HG03442 (cell line): Measurements from ENCODE around the gene HLA-DQA1.
"Not testable (repeated sequence)": the region's sequence is repeated elsewhere in the genome, so short reads cannot be mapped to it uniquely, and the experiment has no call there.

Experiments
- ATAC-seq: cut with Tn5 transposase; IDR thresholded peaks from one replicate; pipeline ENCODE4 v1.9.1; 2021; ENCODE audit warnings: mild to moderate bottlenecking, moderate library complexity; ENCODE audit not compliant: unreplicated experiment

Gene HLA-DQA1

DNA sequence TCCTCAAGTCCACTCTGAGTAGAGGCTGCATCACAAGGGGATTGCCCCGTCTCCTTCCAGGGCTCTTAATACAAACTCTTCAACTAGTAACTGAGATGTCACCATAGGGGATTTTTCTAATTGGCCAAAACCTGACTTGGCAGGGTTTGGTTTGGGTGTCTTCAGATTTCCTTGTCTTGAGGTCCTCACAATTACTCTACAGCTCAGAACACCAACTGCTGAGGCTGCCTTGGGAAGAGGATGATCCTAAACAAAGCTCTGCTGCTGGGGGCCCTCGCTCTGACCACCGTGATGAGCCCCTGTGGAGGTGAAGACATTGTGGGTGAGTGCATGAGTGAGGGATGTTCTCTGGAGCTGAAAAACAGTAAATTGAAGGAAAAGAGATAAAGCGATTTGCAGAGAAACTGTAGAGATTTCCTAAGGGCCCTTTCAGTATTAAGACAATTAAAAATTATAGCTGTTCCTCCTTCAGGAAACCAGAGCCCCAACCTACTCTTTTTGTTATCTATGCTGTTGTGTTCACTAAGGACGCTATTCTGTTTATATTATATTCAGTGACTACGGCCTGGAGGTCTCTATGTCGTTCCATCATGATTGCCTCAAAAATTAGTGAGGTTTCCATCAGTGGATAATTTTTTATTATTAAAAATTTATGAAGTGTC lies at the start of gene HLA-DQA1:
HLA-DQA1 (plus strand) TSS at position 188 of the 662 bp plus-strand sequence; CDS start at position 241, 53 bp downstream.
- ATAC-seq, result peak; percentile 54

DNA sequence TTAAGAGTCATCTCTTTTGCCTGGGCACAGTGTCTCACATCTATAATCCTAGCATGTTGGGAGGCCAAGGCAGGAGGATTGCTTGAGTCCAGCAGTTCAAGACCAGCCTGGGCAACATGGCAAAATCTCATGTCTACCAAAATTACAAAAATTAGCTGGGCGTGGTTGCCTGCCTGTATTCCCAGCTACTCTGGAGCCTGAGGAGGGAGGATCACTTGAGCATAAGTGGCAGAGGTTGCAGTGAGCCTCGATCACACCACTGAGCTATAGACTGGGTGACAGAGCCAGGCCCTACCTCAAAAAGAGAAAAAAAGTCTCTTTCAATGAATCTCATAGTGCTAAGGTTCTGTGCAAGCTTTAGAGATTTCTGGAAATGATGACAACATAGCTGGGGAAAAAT lies 49.0 kb upstream of the HLA-DQA1 start:
- no peak for ATAC-seq

DNA sequence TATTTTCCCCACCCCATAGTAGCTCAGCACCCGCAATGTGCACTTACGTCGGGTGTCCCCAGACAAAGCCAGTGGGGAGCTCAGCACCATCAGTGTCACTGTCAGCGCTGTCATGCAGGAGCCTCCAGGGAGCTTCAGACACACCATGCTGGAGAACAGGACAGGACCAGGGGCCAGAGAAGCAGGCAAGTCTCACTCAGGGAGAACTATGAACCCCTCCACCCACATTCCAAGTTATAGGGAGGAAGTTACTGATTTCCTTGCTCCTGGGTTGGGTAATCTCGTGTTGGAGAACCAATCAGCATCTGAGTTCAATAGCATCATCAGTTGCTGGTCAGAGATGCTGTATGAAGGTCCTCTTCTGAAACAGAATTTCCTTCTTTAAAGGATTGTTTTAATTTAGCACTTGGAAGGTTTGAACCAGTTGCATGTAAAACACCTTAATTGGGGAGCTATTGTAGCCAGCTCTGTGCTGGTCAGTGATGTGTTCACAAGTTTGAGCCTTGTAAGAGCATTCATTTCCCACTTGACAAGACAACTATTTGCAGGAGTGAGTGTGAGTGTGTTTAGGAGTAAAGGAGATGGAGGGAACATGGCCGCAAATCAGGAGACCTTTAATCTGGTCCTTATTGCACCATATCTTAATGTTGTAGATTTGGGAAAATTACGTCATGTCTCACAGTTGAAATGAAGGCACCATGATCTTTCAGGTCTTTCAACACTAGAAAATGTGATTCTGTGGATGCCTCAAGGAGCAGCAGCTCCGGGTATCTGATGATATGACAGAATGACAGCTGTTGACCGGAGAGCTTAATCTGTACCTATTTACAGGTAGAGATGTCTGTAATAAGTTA lies 47.4 kb upstream of the HLA-DQA1 start, which contains the start of gene HLA-DRB1:
HLA-DRB1 (minus strand) TSS at position 253 of the 854 bp plus-strand sequence; CDS start at position 147, 106 bp downstream.
- ATAC-seq, result peak; percentile 94

DNA sequence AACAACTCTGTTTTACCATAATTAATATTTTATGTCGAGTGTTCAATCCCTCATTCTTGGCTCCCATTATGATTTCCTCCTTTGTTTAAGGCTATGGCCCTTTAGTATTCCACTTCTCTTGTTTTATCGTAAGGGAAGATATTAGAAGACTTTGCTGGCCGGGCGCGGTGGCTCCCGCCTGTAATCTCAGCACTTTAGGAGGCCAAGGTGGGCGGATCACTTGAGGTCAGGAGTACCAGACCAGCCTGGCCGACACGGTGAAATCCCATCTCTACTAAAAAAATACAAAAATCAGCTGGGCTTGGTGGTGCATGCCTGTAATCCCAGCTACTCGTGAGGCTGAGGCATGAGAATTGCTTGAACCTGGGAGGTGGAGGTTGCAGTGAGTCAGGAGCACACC lies 46.5 kb upstream of the HLA-DQA1 start:
- not testable (repeated sequence) for ATAC-seq

DNA sequence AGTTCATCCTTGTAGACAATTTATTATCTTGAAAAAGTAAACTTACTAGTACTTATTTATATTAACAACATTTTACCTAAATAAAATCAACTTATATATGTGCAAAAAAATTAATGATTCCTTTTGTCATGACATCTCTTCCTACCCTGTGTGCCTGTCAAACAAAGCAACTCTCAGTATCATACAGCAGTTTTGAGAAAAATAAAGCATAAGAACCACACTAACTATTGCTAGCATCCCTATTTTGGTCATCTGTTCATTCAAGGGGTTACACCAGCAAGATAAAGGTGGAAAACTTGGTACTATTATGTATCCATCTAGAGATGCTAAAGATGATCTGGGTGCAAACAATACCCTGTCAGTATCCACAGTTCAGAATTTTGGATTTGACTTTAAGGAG lies 40.2 kb upstream of the HLA-DQA1 start:
- ATAC-seq, result no peak

DNA sequence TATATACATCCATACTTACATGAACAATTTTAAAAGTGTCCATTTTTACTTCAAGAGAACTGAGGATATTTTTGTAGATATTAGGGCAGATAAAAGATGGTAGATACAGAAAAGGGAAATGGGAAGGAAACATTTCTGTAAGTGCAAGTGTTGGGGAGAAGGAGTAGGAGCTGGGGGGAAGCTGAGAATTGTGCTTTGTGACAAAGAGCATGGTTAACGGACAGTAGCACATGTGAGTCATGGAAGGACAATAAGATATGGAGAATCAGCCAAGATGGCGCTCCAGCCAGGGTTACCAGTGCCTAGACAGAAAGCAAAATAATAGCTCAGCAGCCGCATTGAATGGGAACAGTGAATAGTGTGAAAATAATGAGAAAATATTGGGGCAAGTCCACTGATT lies 34.8 kb upstream of the HLA-DQA1 start:
- ATAC-seq, result no peak

DNA sequence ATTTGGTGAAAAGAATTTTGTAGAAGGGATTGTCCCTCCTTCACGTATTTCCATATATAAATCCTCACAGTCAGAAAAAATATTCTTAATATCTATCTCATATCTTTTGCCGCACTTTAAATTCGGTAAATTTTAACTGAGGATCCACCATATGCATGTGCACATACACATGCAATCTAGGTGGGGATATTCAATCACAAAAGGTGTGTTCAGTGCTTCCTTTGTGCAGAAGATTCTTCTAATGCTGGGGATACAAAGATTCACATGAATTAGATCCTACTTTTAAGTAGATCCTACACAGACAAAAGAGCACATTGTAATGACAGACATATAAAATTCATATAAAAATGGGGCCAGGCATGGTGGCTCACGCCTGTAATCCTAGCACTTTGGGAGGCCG lies 34.0 kb upstream of the HLA-DQA1 start:
- no peak for ATAC-seq

DNA sequence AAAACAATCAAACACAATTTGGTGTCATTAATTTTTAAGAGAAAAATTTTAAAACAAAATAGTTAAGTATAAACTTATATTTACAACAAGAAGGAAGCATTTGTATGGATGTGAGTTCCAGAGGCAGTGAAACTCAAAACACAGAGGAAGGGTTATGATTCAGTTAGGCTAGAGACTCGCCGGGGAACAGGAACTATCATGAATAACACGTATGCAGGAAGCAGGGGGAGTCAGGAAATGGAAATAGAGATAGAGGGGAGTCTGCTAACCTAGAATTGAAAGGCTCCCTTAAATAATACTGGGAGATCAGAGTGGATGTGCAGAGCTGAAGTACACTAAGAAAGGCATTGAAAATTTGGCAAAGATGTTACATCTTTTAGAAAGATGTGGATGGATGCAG lies 33.3 kb upstream of the HLA-DQA1 start:
- no peak for ATAC-seq

DNA sequence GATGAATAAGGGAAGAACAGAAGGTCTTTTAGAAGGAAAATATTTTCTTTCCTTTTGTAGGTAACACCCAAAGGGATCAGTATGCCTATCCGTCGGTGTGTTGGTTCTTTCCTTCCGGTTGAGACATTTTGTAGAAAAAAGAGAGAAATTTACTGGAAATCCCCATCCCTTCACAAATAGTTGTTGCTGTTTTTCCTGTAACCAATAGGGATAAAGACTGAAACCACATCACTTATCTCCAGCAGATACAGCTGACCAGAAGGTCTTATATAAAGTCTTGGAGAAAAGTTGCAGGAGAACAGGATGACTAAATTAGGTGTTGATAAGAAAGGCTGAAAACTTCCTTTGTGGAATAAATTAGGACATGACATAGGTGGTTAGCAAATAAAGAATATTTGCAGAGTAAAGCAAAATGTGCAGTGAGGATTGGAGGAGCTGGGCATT lies 32.8 kb upstream of the HLA-DQA1 start:
- ATAC-seq, result peak; percentile 45

DNA sequence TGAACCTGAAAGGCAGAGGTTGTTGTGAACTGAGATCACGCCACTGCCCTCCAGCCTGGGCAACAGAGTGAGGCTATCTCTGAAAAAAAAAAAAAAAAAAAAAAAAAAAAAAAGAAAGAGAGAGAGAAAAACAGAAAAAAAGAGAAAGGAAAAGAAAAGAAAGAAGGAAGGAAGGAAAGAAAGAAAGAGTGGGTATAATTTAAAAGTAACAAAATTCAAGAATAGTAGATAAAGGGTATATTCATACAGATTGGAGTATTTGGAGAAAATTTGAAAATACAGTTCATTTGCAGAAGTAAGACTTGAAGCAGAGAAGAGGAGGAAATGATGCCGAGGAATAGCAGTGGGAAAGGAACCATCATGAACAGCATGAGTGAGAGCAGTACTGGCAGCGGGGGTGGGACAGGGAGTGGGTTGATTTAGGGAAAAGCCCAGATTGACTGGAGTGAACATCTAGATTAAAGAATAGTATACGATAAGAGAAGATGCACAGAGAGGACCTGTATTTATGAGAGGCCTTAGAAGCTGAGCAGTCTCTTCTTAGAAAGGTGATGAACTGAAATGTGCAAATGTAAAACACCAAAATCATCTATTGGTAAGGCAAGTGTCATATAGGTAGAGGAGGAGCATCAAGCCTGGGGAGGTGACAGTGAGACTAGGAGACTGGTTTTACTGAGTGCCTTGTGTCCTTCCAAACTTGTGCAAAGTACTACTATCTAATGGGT lies 29.8 kb upstream of the HLA-DQA1 start:
- no peak for ATAC-seq

DNA sequence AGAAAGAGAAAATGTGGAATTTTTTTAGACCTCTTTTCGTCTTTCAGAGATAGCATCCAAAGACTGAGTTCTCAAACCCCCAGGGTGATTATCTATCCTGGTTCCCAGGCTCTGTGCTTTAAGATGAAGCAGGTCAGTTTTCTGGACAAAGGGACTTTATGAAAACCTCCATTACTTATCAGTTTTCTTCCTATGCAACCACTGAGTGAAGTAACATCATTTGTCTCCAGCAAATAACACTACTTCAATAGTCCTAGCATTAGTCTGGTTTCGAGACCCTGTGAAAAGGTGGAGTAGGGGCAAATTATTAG lies 29.3 kb upstream of the HLA-DQA1 start:
- ATAC-seq, result no peak

DNA sequence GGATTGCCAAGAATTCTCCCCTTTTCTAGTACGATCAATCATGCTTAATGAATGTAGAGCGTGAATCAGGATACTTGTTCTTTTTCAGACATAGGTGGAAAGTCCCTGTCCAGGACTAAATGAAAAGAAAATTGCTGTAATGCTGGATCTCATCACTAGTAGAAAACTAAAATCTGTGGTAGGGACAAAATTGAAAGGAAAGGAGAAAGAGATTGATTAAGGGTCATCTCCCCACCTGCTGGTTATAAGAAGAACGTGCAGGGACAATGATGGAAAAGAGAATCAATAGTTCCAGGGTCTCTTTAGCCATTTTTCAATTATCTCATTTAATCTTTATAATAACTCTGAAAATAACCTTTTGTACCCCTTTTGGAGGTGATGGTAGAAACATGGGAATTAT lies 28.8 kb upstream of the HLA-DQA1 start:
- no peak for ATAC-seq

DNA sequence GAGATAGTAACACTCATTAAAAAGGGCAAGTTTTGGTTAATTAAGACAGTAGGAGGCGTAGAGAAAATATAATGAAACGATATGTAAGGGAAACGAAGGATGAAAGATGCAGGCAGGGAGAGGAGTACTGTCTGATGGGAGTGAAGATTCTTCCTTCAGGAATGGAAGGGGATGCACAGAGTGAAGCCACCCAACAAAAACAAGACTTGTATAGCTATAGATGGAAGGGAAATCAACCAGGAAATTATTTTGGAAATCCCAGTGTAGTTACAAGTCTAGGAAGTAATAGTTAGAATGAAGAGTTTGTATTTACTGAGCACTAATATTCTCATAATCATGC lies 27.8 kb upstream of the HLA-DQA1 start:
- no peak for ATAC-seq

DNA sequence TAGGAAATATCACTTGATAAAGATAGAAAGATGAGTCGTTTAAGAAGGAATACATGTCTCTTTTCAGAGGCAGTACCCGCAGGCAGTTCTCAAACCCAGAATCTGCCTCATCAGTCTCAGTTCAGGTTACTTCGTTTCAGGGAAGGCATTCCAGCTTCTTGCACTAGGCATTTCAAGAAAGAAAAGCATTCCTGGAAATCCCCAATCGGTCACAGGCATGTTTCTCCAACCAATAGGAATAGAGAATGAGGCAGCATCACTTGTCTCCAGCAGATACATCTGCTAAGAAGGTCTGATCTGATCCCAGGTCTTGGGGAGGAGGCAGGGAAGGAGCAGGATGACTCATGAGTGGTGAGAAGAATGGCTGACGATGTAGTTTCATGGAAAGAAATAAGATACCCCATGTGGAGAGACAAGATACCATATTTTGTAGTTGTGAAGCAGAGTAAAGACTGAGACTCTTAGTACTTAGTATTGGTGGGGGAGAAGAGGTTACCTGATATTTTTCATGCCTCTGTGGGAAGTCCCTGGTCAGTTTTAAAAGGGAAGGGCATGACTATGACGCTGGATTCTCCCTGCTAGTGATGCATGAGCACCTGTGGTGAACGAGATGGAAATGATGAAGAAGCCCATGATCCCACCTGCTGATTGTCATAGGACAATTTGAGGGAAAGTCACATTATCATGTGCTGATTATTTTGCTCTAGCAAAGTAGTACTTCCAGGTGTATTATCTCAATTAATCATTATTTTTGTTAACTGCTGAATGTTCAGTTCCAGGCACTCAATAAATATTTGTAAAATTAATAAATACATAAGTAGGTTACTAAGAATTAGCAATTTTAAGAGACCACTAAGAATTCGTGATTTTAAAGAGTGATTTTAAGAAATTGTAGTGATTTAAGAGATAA lies 27.2 kb upstream of the HLA-DQA1 start:
- ATAC-seq, result peak; percentile 84

DNA sequence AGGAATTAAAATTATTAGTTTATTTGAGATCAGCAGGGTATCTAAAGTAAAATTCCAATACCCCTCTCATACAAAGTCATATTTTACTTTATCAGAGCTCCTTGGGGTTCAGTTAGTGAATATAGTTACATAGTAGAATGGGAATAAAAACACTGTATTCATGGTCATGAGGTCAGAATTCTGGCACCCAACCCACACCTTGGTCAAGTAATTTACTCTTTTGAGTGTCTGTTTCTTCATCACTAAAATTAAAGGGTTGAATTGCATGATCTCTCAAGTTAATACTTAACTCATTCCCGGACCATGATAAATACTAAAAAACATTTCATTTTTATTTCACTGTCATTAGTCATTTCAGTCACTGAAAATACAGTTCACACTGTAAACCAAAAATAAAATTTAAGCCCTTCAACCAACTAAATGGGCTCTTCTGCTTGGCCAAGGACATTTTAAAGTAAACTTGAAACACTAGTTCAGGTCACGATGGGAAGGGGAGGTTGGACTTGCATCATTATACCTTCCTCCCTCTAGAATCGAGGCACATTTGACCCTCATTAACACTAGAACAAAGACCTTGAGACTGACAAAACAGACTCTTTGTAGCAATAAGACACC lies 26.4 kb upstream of the HLA-DQA1 start:
- no peak for ATAC-seq

DNA sequence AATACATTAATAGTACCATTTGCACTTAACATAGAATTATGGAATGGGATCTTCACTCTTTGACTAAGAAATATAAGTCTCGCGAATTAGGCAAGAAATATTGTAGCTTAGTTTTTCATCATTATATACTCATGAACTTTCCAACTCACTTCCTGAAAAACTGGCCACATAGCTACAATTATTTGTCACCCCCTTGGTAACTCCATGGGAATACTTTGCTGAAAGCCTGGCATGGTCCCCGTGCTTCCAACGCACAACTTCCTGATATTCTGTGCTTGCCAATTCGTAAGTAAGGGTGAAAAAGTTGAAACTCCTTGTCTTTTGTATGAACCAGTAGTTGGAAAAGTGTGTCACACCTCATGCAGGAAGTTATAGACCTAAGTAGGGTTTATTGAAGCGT lies 23.7 kb upstream of the HLA-DQA1 start:
- no peak for ATAC-seq

DNA sequence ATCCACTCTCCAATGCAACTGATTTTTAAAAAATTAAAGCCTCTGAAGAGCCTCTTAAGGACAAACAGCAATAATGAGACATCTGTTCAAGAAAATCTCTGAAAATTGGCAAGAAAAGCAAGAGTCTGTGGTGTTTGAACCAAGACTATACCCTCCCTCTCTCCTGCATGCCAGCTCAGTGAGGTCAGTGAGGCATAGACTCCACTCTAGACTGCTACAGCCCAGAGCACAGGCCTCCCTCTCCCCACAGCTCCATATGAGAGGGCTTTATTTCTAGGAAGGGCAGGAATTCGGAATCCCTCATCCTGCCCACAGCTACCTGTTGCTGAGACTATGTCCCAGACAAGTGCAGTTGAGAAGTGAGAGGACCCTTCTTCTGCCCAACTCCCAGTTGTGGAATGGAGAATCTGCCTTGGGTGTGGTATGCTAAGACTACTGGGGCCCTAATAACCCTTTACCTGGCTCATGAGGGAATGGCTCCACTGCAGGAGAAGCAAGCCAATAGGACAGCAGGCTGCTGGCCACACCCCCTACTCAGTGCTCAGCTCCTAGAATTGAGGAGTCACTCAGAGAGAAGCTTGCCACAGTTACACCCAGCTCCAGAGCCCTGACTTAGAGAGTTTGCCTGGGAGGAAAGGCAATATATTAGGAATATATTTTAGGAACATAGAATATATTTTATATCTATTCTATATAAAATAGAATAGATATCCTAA lies 22.7 kb upstream of the HLA-DQA1 start:
- ATAC-seq, result no peak

DNA sequence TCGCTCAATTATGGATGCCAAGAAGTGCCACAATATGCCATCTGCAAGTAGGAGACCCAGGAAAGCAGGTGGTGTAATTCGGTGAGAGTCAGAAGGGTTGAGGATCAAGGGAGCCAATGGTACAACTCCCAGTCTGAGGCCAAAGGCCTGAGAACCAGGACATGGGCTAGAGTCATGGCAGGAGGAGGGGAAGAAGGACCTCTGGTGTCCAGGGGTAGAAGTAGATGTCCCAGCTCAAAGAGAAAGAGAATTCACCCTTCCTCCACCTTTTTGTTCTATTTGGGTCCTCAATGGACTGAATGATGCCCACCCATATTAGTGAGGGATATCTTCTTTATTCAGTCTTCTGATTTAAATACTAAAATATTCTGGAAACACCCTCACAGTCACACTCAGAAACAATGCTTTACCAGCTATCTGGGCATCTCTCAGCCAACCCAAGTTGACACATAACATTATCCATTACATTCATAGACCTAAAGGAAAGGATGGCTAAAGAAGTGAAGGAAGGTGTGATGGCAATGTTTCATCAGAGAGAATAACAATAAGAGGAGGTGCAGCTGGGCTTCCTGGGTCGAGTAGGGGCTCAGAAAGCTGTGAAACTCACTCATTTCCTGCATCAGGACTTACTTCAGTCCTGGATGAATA lies 21.2 kb upstream of the HLA-DQA1 start:
- ATAC-seq, result no peak

DNA sequence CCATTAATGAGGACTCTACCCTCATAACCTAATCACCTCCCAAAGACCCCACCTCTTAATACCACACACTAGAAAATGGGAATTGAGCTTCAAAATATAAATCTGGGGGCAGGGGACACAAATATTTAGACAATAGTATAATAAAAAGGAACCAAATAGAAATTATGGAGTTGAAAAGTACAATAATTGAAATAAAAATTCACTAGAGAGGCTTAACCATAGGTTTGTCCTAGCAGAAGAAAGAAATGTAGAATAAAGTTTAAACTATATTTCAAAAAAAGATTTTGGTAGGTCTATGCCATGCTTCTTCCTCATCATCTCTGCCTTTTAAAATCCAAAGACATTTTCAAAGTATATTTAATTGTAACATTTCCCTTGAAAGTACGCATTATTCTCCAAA lies 19.5 kb upstream of the HLA-DQA1 start:
- no peak for ATAC-seq
